K562 (cell line): ENCODE data around the gene SBK1. TPM values are rescaled to one million over a fixed set of nuclear protein-coding genes. Genes with fewer than 3 reads are reported as not detected.

Experiments
- BRF1 ChIP-seq: IDR thresholded peaks from 3 replicates; pipeline ENCODE4 v1.6.1; 2011; ENCODE audit warnings: borderline replicate concordance, mild to moderate bottlenecking; ENCODE audit not compliant: insufficient read length; ENCODE audit errors: extremely low read depth
- CXXC5 ChIP-seq: fragments of 250-450 bp; sonication (Bioruptor Pico); IDR thresholded peaks from 2 replicates; pipeline ENCODE4 v1.8.0; 2022; ENCODE audit warnings: inconsistent platforms, mild to moderate bottlenecking, moderate library complexity
- DACH1 ChIP-seq: fragments of 450-650 bp; IDR thresholded peaks from 2 replicates; pipeline ENCODE4 v1.6.1; 2018; ENCODE audit not compliant: partially characterized antibody
- ESRRA ChIP-seq: fragments of 450-650 bp; IDR thresholded peaks from 2 replicates; pipeline ENCODE4 v1.6.1; 2014; ENCODE audit warnings: low read depth, mild to moderate bottlenecking, moderate library complexity, borderline replicate concordance
- ETS1 ChIP-seq: conservative IDR thresholded peaks from 2 replicates; pipeline ENCODE4 v1.6.1; 2011; ENCODE audit warnings: low read depth, mild to moderate bottlenecking, low read length; ENCODE audit not compliant: control insufficient read depth
- FOS ChIP-seq: IDR thresholded peaks from 3 replicates; pipeline ENCODE4 v1.6.1; 2011; ENCODE audit not compliant: insufficient read length; ENCODE audit errors: extremely low read depth
- FOXM1 ChIP-seq, 2 experiments: fragments of 450-650 bp in 1 of 2; sonication (generic) in 1 of 2; formaldehyde crosslinking in 1 of 2; IDR thresholded peaks; 2 replicates each; pipeline versions ENCODE4 v1.6.1 to v1.9.0; 2017 to 2022; ENCODE audit warnings: low read depth in 2 of 2, mild to moderate bottlenecking in 2 of 2, missing genetic modification reagents in 1 of 2, moderate library complexity in 1 of 2
- HDAC3 ChIP-seq: fragments of 450-650 bp; IDR thresholded peaks from 2 replicates; pipeline ENCODE4 v1.6.1; 2018; ENCODE audit warnings: borderline replicate concordance, mild to moderate bottlenecking, moderate library complexity; ENCODE audit not compliant: partially characterized antibody
- HES1 ChIP-seq: fragments of 450-650 bp; IDR thresholded peaks from 2 replicates; pipeline ENCODE4 v1.6.1; 2016; ENCODE audit warnings: low read depth, mild to moderate bottlenecking, moderate library complexity
- HNRNPK ChIP-seq: fragments of 200-400 bp; formaldehyde crosslinking; IDR thresholded peaks from one replicate; pipeline ENCODE4 v1.6.1; 2018; ENCODE audit warnings: mild to moderate bottlenecking, low read depth, low read length; ENCODE audit not compliant: poor library complexity, severe bottlenecking
- KDM4B ChIP-seq, 2 experiments: fragments of 450-650 bp in 1 of 2; sonication (generic) in 1 of 2; IDR thresholded peaks; 2 replicates each; pipeline ENCODE4 v1.6.1; 2016 to 2017; ENCODE audit warnings: borderline replicate concordance in 2 of 2, antibody characterized with exemption in 1 of 2, low read depth in 1 of 2, mild to moderate bottlenecking in 1 of 2
- MCM7 ChIP-seq, 2 experiments: fragments of 450-650 bp; IDR thresholded peaks; 2 replicates each; pipeline ENCODE4 v1.6.1; 2016 to 2018
- MTF1 ChIP-seq: fragments of 250-450 bp; sonication (Bioruptor Pico); IDR thresholded peaks from 2 replicates; pipeline ENCODE4 v1.9.0; 2021; ENCODE audit warnings: moderate library complexity, mild to moderate bottlenecking, inconsistent platforms, borderline replicate concordance
- NR2C1 ChIP-seq, 2 experiments: fragments of 450-650 bp; IDR thresholded peaks; 2 replicates each; pipeline ENCODE4 v1.6.1; 2017; ENCODE audit warnings: mild to moderate bottlenecking in 2 of 2, antibody characterized with exemption in 1 of 2, inconsistent platforms in 1 of 2, missing compliant biosample characterization in 1 of 2, missing genetic modification characterization in 1 of 2
- NR3C1 ChIP-seq: sonication (generic); formaldehyde crosslinking; IDR thresholded peaks from 2 replicates; pipeline ENCODE4 v1.8.1; 2022; ENCODE audit warnings: missing genetic modification reagents
- RFX5 ChIP-seq: IDR thresholded peaks from 2 replicates; pipeline ENCODE4 v1.6.1; 2011; ENCODE audit warnings: low read depth, mild to moderate bottlenecking, improper control_type of control experiment, low read length
- SMAD2 ChIP-seq: fragments of 150-350 bp; IDR thresholded peaks from 2 replicates; pipeline ENCODE4 v1.6.1; 2014; ENCODE audit warnings: low read depth, mild to moderate bottlenecking, low read length
- SMAD4 ChIP-seq: fragments of 250-450 bp; sonication (Bioruptor Pico); conservative IDR thresholded peaks from 2 replicates; pipeline ENCODE4 v1.8.0; 2021; ENCODE audit warnings: inconsistent platforms, mild to moderate bottlenecking, moderate library complexity
- SRF ChIP-seq, 2 experiments: fragments of 250-450, 450-650 bp in 1 of 2; sonication (Bioruptor Pico) in 1 of 2; sonication (generic) in 1 of 2; formaldehyde crosslinking; IDR thresholded peaks; 2 replicates each; pipeline versions ENCODE4 v1.5.0 to v1.5.1; 2020 to 2022; ENCODE audit warnings: mild to moderate bottlenecking in 1 of 2, missing genetic modification reagents in 1 of 2
- VEZF1 ChIP-seq: fragments of 200-800 bp; sonication (Bioruptor generic); IDR thresholded peaks from 2 replicates; pipeline ENCODE4 v1.6.1; 2017; ENCODE audit warnings: missing genetic modification characterization, missing compliant biosample characterization
- polyA plus RNA-seq, 8 experiments: library from polyadenylated mRNA; depleted of rRNA in 4 of 8; stranded (reverse) in 5 of 8; unstranded in 3 of 8; fragments of >200 nt; fragmentation: Nextera tagmentation in 2 of 8; fragmentation: Illumina TruSeq in 1 of 8; extraction: Ambion mirVana in 2 of 8; extraction: Trizol in 1 of 8; gene quantifications; 2 replicates each; pipeline versions ENCODE4 v1.2.1 to v1.2.3, GENCODE V29; 2011 to 2014; ENCODE audit warnings: inconsistent platforms in 1 of 8, missing spikeins in 1 of 8
- total RNA-seq, 7 experiments: library from RNA; depleted of rRNA in 6 of 7; stranded (reverse); fragments of >200 nt in 6 of 7; fragmentation: Illumina TruSeq in 2 of 7; extraction: Trizol in 2 of 7; gene quantifications; 2 replicates each; pipeline versions ENCODE4 v1.2.1 to v1.2.3, GENCODE V29; 2011 to 2021; ENCODE audit warnings: low replicate concordance in 1 of 7
- TF ChIP-seq, protein P1 (sequence below): fragments of 200-800 bp; sonication (Bioruptor generic); IDR thresholded peaks from 2 replicates; pipeline ENCODE4 v1.6.1; 2017; ENCODE audit warnings: missing genetic modification characterization, missing compliant biosample characterization

Gene SBK1
- total and polyA plus RNA-seq, 9 of the 15 experiments (the other 6 are each of a cell fraction or from before 2014, with no cell fraction given): 0.01 to 0.07 (median 0.03) TPM; not detected in 6

- TF ChIP-seq HDAC3 (no peak), SMAD2 (no peak), MTF1 (CRISPR knock-in tag) (no peak), HNRNPK (peak; percentile 46), BRF1 (no peak), ETS1 (0 out of 2 replicates have a peak, but pooled peaks have one; percentile 14), CXXC5 (CRISPR knock-in tag) (peak; percentile 65), VEZF1 (CRISPR knock-in tag) (peak; percentile 88), SMAD4 (CRISPR knock-in tag) (no peak), ESRRA (no peak), FOS (no peak), FOXM1 (IDR thresholded peaks at IDR 0.05; ENCODE audit: low read depth) (no peak), FOXM1 (CRISPR knock-in tag; IDR thresholded peaks at IDR 0.05; ENCODE audit: low read depth) (no peak), MCM7 (IDR thresholded peaks at IDR 0.05) (no peak), DACH1 (no peak), KDM4B (IDR thresholded peaks at IDR 0.05; ENCODE audit: borderline replicate concordance in 2 of 2, low read depth in 1 of 2) (no peak), RFX5 (no peak), NR3C1 (CRISPR knock-in tag) (no peak), SRF (CRISPR knock-in tag; IDR thresholded peaks at IDR 0.05) (no peak), HES1 (no peak), NR2C1 (IDR thresholded peaks at IDR 0.05) (no peak), NR2C1 (tag; IDR thresholded peaks at IDR 0.05) (no peak)
- TF ChIP-seq, protein P1, sequence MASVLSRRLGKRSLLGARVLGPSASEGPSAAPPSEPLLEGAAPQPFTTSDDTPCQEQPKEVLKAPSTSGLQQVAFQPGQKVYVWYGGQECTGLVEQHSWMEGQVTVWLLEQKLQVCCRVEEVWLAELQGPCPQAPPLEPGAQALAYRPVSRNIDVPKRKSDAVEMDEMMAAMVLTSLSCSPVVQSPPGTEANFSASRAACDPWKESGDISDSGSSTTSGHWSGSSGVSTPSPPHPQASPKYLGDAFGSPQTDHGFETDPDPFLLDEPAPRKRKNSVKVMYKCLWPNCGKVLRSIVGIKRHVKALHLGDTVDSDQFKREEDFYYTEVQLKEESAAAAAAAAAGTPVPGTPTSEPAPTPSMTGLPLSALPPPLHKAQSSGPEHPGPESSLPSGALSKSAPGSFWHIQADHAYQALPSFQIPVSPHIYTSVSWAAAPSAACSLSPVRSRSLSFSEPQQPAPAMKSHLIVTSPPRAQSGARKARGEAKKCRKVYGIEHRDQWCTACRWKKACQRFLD: peak; percentile 71; the same call in 1 of the 2 replicates
Measured at GRCh38 chr16:28291651-28292626, at the start of gene SBK1 (continued).
